HG03342 (cell line): ENCODE results near the gene ATP2B2.

Experiments
- ATAC-seq: cut with Tn5 transposase; IDR thresholded peaks from one replicate; pipeline ENCODE4 v1.9.1; 2021; ENCODE audit warnings: mild to moderate bottlenecking, moderate library complexity; ENCODE audit not compliant: unreplicated experiment

The ATP2B2 gene

GRCh38 chr3:10371167-10371566, 134.2 kb downstream of the ATP2B2 start:
- no peak for ATAC-seq

- no peak for ATAC-seq
Observed at GRCh38 chr3:10370429-10370828, 135.0 kb downstream of the ATP2B2 start.

GRCh38 chr3:10368512-10368911, 136.9 kb downstream of the ATP2B2 start:
- ATAC-seq = no peak

- ATAC-seq = no peak
Observed at GRCh38 chr3:10367506-10367905, 137.9 kb downstream of the ATP2B2 start.

DNA sequence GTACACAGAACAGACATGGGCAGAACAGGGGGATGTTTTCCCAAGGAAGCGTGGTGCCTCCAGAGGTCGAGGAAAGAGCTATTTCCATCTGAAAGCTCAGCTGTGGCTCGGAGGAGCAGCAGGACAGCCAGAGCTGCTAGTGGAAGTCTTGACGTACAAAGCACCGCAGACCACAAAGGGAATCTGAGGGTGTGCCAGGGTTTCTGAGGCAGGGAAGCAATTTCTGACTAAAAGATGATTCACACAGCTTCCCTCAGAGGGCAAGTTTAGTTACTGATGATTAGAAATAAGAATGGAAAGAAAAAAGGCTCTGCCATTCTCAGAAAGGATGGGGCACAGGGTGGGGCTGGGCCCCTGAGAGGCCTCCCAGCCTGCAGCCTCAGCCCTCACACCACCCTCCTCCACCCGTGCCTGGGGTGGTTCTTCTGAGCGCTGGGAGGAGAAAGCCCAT, 138.7 kb downstream of the ATP2B2 start:
- no peak for ATAC-seq

DNA sequence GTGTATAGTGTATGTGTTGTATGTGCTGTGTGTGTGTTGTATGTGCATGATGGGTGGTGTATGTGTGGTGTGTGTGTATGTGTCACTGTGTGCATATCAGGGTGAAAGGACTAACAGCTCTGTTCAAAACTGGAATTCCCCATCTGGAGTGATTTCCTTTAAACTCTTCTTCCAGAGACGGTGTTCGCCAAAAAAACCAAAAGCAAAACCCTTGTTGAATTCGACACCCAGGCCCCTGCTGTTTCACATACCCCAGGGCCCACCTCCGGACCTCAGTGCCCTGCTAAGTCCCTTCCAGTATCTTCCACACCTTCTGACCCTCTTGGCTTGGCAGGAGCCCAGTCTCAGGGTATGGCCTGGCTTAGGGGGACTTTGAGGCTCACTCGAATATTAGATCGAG, 139.6 kb downstream of the ATP2B2 start:
- ATAC-seq = no peak

DNA sequence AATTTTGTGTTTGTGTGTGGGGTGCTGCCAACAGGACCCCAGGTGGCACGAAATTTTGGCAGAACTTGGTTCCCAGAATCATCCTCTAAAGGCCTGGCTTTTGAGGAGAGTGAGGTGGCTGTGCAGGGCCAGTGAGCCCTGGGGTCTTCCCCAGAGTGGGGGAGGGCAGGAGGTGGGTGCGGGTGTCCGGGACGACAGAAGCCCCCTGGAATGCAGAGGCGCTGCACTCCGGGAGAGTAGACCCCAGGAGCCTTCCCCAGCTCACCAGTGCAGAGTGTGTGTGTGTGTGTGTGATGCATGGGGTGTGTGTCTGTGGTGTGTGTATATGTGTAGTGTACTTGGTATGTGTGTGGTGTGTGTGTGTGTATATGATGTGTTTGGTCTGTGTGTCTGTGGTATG, 140.1 kb downstream of the ATP2B2 start:
- no peak for ATAC-seq

DNA sequence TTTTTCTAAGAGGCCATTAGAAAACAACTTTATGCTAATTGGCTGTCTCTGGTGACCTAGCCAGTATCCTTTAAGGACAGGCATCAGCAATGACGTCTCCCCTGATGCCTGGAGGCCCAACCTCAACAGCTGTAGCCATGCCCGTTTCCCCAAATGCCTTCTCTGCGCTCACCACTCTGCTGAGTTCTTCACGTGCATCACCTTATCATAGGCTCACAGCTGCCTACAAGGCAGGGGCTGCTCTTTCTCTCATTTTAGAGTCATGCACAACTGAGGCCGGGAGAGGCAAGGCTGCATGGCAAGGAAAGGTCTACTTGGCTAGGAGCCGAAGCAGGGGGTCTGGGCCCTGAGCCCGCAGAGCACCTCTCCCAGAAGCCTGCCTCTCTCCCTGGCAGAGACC, 140.6 kb downstream of the ATP2B2 start:
- no peak for ATAC-seq

GRCh38 chr3:10363935-10364334, 141.5 kb downstream of the ATP2B2 start:
- no peak for ATAC-seq

- no peak for ATAC-seq
Observed at GRCh38 chr3:10361375-10361774, 144.0 kb downstream of the ATP2B2 start.

DNA sequence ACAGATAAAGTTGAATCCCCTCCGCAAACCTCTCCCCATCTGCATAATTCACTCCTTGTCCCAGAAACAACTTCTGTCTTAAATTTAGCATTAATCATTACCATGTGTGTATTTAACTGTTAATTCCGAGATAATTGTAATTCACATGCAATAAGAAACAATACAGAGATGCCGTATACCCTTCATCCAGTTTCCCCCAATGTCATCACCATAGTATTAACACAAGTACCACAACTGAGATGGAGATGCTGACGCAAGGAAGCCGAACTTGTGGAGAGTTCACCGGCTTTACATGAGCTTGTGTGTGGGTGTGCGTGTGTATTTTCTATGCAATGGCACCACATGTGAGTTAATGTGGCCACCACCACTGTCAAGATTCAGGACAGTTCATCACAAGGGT, 144.9 kb downstream of the ATP2B2 start:
- no peak for ATAC-seq

GRCh38 chr3:10359761-10360161, 145.6 kb downstream of the ATP2B2 start:
- no peak for ATAC-seq

- no peak for ATAC-seq
Observed at GRCh38 chr3:10358309-10358980, 146.9 kb downstream of the ATP2B2 start.

DNA sequence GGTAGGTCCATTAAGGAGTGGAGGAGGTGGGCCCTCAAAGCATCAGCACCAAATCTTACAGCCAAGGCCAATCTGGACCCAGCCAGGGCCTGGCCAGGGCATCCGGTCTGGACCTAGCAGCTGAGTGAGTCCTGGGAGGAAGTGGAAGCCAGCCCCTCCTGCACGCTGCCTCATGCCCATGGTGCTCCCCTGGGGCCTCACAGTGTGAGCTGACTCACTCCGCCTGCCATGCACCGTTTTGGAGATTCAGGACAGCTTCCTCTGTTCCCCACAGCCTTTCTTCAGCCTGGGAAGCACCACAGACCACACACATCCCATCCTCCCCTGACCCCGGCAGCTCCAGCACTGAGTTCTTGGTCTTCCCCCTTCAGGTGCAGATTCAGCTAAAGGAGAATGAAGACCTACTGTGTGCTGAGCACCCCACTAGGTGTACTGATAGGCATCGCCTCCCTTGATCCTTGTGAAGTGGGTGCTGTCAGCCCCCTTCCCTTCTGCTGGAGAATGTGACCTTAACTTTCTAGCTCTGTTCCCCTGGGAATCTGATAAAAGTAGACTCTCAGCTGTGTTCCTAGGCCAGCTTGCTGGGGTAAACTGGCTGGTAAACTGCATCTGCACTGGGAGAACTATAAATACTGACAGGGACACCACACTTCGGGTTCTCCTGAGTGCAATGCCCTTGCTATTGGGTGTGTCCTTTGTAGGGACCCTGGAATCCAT, 147.6 kb downstream of the ATP2B2 start:
- ATAC-seq = no peak

- ATAC-seq = no peak
Observed at GRCh38 chr3:10357095-10357494, 148.3 kb downstream of the ATP2B2 start.

- ATAC-seq = no peak
Observed at GRCh38 chr3:10356461-10356981, 148.9 kb downstream of the ATP2B2 start.

- ATAC-seq = no peak
Observed at GRCh38 chr3:10354361-10355015, 150.9 kb downstream of the ATP2B2 start.

GRCh38 chr3:10353661-10354360, 151.6 kb downstream of the ATP2B2 start:
- ATAC-seq = no peak

- ATAC-seq = no peak
Observed at GRCh38 chr3:10353160-10353559, 152.2 kb downstream of the ATP2B2 start.

DNA sequence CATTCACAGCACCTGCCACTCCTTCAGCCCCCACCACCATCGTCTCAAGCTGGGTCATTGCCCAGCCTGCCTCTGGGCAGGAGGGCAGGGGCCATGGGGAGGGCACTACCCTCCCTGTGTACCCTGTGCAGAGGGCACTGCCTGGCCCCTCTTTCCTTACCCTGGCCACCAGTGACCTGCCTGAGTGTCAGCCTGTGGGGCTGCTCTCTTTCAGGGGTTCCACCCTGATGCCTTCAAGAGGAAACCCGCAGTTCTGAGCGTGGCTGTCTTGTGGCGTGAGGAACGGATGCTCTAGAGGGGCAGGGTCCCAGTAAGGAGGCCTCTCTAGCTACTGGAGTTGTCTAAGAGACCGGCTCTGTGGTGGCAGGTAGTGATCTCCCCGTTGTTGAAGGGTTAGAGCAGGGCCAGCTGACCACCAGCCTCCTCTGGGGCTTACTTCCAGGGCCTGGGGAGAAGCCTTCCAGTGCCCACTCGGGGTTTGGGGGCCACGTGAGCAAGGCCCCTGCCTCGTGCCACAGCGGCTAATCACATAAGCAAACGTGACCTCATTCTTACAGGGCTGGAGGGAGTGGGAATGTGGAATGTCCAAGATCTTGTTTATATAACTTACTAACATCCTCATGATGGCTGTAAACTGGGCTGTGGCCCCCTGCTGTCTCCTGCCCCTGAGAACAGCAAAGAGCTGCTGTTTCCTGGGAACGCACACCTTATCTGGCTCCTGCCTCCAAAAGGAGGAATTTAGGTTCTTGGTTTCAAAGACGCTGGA, 153.1 kb downstream of the ATP2B2 start:
- no peak for ATAC-seq
